Loucy (cell line): ENCODE results near the gene NLRC5.

Source experiments
- EZH2phosphoT487 ChIP-seq: fragments of 200-600 bp; IDR thresholded peaks from 2 replicates; pipeline ENCODE4 v1.6.1; 2018; ENCODE audit warnings: antibody characterized with exemption, mild to moderate bottlenecking, moderate library complexity, borderline replicate concordance
- TF ChIP-seq, protein P1 (sequence below): fragments of 200-600 bp; sonication (generic); conservative IDR thresholded peaks from 2 replicates; pipeline ENCODE4 v1.5.1; 2014; ENCODE audit warnings: mild to moderate bottlenecking, antibody characterized with exemption, low read length

GRCh38 chr16:57118461-57119084 is 129.2 kb downstream of the NLRC5 start:
- no peak for TF ChIP-seq EZH2phosphoT487
- TF ChIP-seq, protein P1, sequence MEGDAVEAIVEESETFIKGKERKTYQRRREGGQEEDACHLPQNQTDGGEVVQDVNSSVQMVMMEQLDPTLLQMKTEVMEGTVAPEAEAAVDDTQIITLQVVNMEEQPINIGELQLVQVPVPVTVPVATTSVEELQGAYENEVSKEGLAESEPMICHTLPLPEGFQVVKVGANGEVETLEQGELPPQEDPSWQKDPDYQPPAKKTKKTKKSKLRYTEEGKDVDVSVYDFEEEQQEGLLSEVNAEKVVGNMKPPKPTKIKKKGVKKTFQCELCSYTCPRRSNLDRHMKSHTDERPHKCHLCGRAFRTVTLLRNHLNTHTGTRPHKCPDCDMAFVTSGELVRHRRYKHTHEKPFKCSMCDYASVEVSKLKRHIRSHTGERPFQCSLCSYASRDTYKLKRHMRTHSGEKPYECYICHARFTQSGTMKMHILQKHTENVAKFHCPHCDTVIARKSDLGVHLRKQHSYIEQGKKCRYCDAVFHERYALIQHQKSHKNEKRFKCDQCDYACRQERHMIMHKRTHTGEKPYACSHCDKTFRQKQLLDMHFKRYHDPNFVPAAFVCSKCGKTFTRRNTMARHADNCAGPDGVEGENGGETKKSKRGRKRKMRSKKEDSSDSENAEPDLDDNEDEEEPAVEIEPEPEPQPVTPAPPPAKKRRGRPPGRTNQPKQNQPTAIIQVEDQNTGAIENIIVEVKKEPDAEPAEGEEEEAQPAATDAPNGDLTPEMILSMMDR, result no peak
